GM12878 (cell line): ENCODE data around the gene RNF25. TPM values are rescaled to one million over a fixed set of nuclear protein-coding genes. Genes with fewer than 3 reads are reported as not detected.

ENCODE experiments used
- BHLHE40 ChIP-seq, 2 experiments: fragments of 450-650 bp in 1 of 2; IDR thresholded peaks; 2 replicates each; pipeline ENCODE4 v1.6.1; 2011 to 2017; ENCODE audit warnings: low read depth in 2 of 2, borderline replicate concordance in 1 of 2, improper control_type of control experiment in 1 of 2, low read length in 1 of 2, mild to moderate bottlenecking in 1 of 2
- CHD4 ChIP-seq: fragments of 200-600 bp; sonication (generic); IDR thresholded peaks from 2 replicates; pipeline ENCODE4 v1.6.1; 2016; ENCODE audit warnings: mild to moderate bottlenecking
- DPF2 ChIP-seq: fragments of 450-650 bp; IDR thresholded peaks from 2 replicates; pipeline ENCODE4 v1.6.1; 2017; ENCODE audit warnings: mild to moderate bottlenecking
- ETV6 ChIP-seq, 2 experiments: fragments of 450-650 bp in 1 of 2; IDR thresholded peaks in 1 of 2; conservative IDR thresholded peaks in 1 of 2; 2 replicates each; pipeline ENCODE4 v1.6.1; 2014; ENCODE audit warnings: antibody characterized with exemption in 1 of 2, borderline replicate concordance in 1 of 2, low read depth in 1 of 2, mild to moderate bottlenecking in 1 of 2, moderate library complexity in 1 of 2
- HDGF ChIP-seq: fragments of 450-650 bp; IDR thresholded peaks from 2 replicates; pipeline ENCODE4 v1.6.1; 2016; ENCODE audit warnings: antibody characterized with exemption
- IRF5 ChIP-seq: fragments of 450-650 bp; IDR thresholded peaks from 2 replicates; pipeline ENCODE4 v1.6.1; 2017; ENCODE audit warnings: borderline replicate concordance
- LARP7 ChIP-seq: fragments of 450-650 bp; IDR thresholded peaks from 2 replicates; pipeline ENCODE4 v1.6.1; 2017; ENCODE audit warnings: mild to moderate bottlenecking
- MYC ChIP-seq: IDR thresholded peaks from 2 replicates; pipeline ENCODE4 v1.6.1; 2011; ENCODE audit warnings: mild to moderate bottlenecking, low read length, moderate library complexity, inconsistent platforms; ENCODE audit not compliant: insufficient read depth, insufficient replicate concordance, insufficient read length, severe bottlenecking
- NFYA ChIP-seq: IDR thresholded peaks from 2 replicates; pipeline ENCODE4 v1.6.1; 2011; ENCODE audit warnings: low read depth, mild to moderate bottlenecking, low read length, improper control_type of control experiment, borderline replicate concordance
- POLR2AphosphoS5 ChIP-seq: IDR thresholded peaks from 2 replicates; pipeline ENCODE4 v1.6.1; 2011; ENCODE audit warnings: mild to moderate bottlenecking, low read length, inconsistent platforms
- RELA ChIP-seq: fragments of 450-650 bp; IDR thresholded peaks from 2 replicates; pipeline ENCODE4 v1.8.0; 2014; ENCODE audit warnings: borderline replicate concordance; ENCODE audit not compliant: partially characterized antibody
- SIX5 ChIP-seq: IDR thresholded peaks from 2 replicates; pipeline ENCODE4 v1.6.1; 2011; ENCODE audit warnings: mild to moderate bottlenecking, low read depth, low read length, moderate library complexity; ENCODE audit not compliant: severe bottlenecking
- SMC3 ChIP-seq: IDR thresholded peaks from 2 replicates; pipeline ENCODE4 v1.6.1; 2011; ENCODE audit warnings: low read length, improper control_type of control experiment, borderline replicate concordance
- SUZ12 ChIP-seq: fragments of 200-600 bp; sonication (generic); IDR thresholded peaks from one replicate; pipeline ENCODE4 v1.6.1; 2018; ENCODE audit warnings: antibody characterized with exemption, mild to moderate bottlenecking; ENCODE audit not compliant: unreplicated experiment
- TCF12 ChIP-seq: IDR thresholded peaks from 2 replicates; pipeline ENCODE4 v1.6.1; 2011; ENCODE audit warnings: low read depth, mild to moderate bottlenecking, low read length
- polyA plus RNA-seq, 11 experiments: library from polyadenylated mRNA; depleted of rRNA in 4 of 11; unstranded in 6 of 11; stranded (reverse) in 5 of 11; fragments of >200 nt; fragmentation: Nextera tagmentation in 4 of 11; fragmentation: Illumina TruSeq in 1 of 11; extraction: Ambion mirVana in 4 of 11; extraction: Trizol in 1 of 11; gene quantifications; 1 replicate in 1 of 11; 2 replicates in 10 of 11; pipeline versions ENCODE4 v1.2.1 to v1.2.3, GENCODE V29; 2011 to 2016; ENCODE audit warnings: inconsistent platforms in 2 of 11, missing spikeins in 2 of 11, low read depth in 1 of 11
- total RNA-seq, 4 experiments: library from RNA; depleted of rRNA in 3 of 4; stranded (reverse); fragments of >200 nt in 3 of 4; fragmentation: Illumina TruSeq in 1 of 4; extraction: Trizol in 1 of 4; gene quantifications; 2 replicates each; pipeline versions ENCODE4 v1.2.1 to v1.2.3, GENCODE V29; 2013 to 2021
- TF ChIP-seq, protein P1 (sequence below): fragments of 450-650 bp; IDR thresholded peaks from 2 replicates; pipeline ENCODE4 v1.6.1; 2016; ENCODE audit warnings: mild to moderate bottlenecking
- TF ChIP-seq, protein P2 (sequence below): IDR thresholded peaks from 2 replicates; pipeline ENCODE4 v1.6.1; 2012; ENCODE audit warnings: low read depth, low read length, improper control_type of control experiment
- TF ChIP-seq, protein P3 (sequence below): IDR thresholded peaks from 2 replicates; pipeline ENCODE4 v1.6.1; 2012; ENCODE audit warnings: low read depth, low read length, improper control_type of control experiment
- TF ChIP-seq, protein P4 (sequence below): fragments of 450-650 bp; IDR thresholded peaks from 2 replicates; pipeline ENCODE4 v1.6.1; 2016; ENCODE audit warnings: mild to moderate bottlenecking

The RNF25 gene
- total and polyA plus RNA-seq, 10 of the 15 experiments (the other 5 are each of a cell fraction or from before 2014, with no cell fraction given) = 1.3 to 70.4 (median 28.4) TPM

DNA sequence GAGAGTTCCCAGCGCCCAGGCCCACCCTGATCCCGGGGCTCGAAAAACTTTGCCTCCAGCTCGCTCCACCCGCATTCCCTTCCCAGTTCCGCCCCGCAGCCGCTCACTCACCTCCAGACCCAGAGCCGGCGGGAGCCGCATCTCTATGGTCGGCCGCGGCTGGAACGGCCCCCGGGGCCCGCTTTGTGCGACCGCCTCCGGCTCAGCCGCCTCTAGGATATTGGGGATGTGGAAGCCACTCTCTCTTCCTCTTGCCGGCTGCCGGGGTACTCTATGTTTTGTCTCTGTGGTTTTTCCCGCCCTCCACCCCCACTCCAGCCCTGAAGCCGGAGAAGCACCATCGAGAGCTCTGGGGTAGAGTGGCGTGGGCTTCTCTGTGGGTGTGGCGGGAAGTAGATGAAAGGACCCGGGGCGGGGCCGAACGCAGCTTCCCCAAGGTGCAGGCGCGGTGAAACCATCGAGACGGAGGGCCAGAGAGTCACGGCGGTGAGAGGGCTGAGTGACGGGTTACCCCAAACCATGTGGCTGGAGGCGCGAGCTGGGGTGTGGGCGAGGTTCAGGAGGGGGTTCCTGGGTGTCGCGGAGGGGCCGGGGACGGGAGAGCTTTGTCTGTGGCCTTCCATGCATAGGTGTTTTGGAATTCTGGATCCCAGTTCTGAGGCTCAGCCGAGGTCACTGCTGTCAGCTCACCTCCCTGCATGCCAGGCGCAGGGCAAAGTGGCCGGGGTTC is 12.4 kb downstream of the RNF25 start, which contains the start of the genes BCS1L and ZNF142 (continued):
- TF ChIP-seq BHLHE40 (IDR thresholded peaks at IDR 0.05; ENCODE audit: borderline replicate concordance in 1 of 2, low read depth in 2 of 2, low read length in 1 of 2) (peak in 1 of 2 experiments; percentile 32; a peak in 1 of 4 replicates), DPF2 (no peak; the same call in 1 of the 2 replicates), HDGF (peak; percentile 61; the same call in 1 of the 2 replicates), MYC (peak; percentile 89), LARP7 (no peak), NFYA (no peak), IRF5 (no peak), ETV6 (conservative IDR thresholded peaks at IDR 0.05 in 1 of 2, IDR thresholded peaks at IDR 0.05 in 1 of 2; ENCODE audit: borderline replicate concordance in 1 of 2, low read depth in 1 of 2) (0 out of 4 replicates have a peak, but pooled peaks of 1 of the 2 experiments have one; percentile 34), CHD4 (no peak), SMC3 (no peak), POLR2AphosphoS5 (peak; percentile 74), RELA (peak; percentile 18), TCF12 (peak; percentile 40; the same call in 1 of the 2 replicates), SIX5 (no peak), SUZ12 (no peak)
- TF ChIP-seq, protein P1, sequence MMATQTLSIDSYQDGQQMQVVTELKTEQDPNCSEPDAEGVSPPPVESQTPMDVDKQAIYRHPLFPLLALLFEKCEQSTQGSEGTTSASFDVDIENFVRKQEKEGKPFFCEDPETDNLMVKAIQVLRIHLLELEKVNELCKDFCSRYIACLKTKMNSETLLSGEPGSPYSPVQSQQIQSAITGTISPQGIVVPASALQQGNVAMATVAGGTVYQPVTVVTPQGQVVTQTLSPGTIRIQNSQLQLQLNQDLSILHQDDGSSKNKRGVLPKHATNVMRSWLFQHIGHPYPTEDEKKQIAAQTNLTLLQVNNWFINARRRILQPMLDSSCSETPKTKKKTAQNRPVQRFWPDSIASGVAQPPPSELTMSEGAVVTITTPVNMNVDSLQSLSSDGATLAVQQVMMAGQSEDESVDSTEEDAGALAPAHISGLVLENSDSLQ = peak; percentile 96
- TF ChIP-seq, protein P2, sequence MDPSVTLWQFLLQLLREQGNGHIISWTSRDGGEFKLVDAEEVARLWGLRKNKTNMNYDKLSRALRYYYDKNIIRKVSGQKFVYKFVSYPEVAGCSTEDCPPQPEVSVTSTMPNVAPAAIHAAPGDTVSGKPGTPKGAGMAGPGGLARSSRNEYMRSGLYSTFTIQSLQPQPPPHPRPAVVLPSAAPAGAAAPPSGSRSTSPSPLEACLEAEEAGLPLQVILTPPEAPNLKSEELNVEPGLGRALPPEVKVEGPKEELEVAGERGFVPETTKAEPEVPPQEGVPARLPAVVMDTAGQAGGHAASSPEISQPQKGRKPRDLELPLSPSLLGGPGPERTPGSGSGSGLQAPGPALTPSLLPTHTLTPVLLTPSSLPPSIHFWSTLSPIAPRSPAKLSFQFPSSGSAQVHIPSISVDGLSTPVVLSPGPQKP = peak; percentile 33; the same call in 1 of the 2 replicates
- TF ChIP-seq, protein P3, sequence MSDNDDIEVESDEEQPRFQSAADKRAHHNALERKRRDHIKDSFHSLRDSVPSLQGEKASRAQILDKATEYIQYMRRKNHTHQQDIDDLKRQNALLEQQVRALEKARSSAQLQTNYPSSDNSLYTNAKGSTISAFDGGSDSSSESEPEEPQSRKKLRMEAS = peak; percentile 80
- TF ChIP-seq, protein P4, sequence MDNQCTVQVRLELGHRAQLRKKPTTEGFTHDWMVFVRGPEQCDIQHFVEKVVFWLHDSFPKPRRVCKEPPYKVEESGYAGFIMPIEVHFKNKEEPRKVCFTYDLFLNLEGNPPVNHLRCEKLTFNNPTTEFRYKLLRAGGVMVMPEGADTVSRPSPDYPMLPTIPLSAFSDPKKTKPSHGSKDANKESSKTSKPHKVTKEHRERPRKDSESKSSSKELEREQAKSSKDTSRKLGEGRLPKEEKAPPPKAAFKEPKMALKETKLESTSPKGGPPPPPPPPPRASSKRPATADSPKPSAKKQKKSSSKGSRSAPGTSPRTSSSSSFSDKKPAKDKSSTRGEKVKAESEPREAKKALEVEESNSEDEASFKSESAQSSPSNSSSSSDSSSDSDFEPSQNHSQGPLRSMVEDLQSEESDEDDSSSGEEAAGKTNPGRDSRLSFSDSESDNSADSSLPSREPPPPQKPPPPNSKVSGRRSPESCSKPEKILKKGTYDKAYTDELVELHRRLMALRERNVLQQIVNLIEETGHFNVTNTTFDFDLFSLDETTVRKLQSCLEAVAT = peak; percentile 99
